ENCODE data around the gene CAT.

DNA sequence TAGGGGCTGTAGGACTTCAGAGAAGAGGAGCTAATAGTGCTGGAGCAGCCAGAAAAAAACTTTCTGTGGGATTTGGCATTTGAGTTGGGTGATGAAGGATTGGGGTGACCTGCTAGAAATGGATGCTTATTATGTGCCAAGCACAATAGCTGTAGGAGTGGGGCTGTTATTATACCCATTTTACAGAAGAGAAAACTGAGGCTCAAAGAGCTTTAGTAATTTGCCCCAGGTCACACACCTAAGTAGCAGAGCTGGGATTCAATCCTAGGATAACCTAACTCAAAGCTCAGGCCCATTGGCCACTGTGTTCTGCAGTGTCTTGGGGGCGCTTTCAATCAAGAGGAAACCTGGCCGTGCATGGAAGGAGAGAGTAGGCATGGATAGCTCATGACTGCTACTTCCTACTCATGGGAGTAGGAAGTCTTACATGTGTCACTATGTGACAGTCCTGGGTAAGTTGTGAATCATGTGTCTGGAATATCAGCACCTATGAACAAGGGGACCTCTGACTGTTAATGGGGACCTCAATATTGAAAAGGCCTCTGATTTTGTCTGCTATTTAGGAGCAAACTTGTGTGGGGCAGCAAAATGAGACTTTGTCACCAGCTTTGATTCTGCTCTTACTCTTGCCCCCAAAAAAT, 81.0 kb downstream of the CAT start:
- TF ChIP-seq, protein P1, sequence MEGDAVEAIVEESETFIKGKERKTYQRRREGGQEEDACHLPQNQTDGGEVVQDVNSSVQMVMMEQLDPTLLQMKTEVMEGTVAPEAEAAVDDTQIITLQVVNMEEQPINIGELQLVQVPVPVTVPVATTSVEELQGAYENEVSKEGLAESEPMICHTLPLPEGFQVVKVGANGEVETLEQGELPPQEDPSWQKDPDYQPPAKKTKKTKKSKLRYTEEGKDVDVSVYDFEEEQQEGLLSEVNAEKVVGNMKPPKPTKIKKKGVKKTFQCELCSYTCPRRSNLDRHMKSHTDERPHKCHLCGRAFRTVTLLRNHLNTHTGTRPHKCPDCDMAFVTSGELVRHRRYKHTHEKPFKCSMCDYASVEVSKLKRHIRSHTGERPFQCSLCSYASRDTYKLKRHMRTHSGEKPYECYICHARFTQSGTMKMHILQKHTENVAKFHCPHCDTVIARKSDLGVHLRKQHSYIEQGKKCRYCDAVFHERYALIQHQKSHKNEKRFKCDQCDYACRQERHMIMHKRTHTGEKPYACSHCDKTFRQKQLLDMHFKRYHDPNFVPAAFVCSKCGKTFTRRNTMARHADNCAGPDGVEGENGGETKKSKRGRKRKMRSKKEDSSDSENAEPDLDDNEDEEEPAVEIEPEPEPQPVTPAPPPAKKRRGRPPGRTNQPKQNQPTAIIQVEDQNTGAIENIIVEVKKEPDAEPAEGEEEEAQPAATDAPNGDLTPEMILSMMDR (IDR thresholded peaks at IDR 0.05), result no peak
- no peak for TF ChIP-seq POLR2A (IDR thresholded peaks at IDR 0.05; ENCODE audit: low read depth)
